Activated CD8-positive, alpha-beta memory T cell treated with anti-CD3 and anti-CD28 coated beads, Interleukin-2, amount 50 U/mL, for 24 hours (primary cell): ENCODE measurements around the gene MCM3AP.

ENCODE experiments used
- DNase-seq: peaks from one replicate; pipeline ENCODE4 v3.0.0-alpha.2; 2020; ENCODE audit errors: extremely low read depth

The MCM3AP gene

DNA sequence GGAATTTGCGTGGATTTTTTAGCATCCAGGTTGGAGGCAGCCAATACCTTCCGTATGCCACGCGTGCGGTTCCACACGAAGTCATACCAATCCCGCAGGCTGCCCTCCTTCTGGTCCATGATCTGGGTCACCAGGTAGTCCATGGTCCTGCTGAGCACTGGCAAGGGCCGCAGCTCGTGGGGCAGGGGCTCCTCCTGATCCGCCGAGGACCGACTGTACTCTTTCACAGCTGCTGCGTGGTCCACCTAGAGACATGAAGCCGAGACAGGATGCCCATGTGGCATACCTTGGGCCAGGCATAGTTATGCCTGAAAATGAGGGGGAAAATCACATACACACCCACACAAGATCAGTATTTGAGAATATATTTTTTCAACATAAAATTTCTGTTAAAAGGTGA lies 12.1 kb downstream of the MCM3AP start:
- DNase-seq = no peak

DNA sequence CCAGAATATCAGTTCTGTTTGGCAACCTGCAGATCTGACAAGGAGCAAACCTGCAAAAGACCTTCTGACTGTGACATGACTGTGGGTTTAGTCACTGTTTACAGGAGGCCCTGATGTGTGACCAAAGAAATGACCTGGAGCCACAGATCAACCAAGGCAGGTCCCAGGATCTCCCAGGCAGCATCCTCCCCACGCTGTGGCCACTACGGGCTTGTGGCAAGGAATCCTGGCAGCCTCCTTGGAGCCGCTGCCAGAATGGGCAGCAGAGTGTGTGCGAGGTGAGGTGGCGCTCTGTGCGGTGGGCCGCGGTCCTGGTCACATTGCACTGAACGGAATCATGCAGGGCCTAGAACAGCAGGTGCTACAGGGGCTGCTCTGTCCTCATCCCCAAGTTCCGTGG lies 15.9 kb downstream of the MCM3AP start:
- no peak for DNase-seq

GRCh38 chr21:46268371-46268770 lies 17.0 kb downstream of the MCM3AP start:
- no peak for DNase-seq

DNA sequence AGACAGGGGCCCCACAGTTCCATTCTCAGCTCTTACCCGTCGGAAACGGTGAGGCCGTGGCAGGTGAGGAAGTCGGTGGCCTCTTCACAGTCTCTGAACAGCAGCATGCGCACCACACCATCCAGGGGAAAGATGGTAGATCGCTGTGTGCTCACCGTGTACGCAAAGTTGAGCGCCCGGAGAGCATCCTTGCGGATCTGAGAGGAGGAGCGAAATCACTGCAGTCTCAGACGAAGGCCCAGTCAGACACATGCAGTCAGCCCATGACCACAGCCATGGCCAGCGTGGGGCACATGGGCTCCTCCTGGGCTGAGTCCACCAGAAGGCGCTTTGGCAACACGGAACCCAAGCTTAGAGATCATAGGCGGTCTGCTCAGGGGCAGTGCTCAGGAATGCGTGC lies 18.5 kb downstream of the MCM3AP start:
- DNase-seq = no peak

DNA sequence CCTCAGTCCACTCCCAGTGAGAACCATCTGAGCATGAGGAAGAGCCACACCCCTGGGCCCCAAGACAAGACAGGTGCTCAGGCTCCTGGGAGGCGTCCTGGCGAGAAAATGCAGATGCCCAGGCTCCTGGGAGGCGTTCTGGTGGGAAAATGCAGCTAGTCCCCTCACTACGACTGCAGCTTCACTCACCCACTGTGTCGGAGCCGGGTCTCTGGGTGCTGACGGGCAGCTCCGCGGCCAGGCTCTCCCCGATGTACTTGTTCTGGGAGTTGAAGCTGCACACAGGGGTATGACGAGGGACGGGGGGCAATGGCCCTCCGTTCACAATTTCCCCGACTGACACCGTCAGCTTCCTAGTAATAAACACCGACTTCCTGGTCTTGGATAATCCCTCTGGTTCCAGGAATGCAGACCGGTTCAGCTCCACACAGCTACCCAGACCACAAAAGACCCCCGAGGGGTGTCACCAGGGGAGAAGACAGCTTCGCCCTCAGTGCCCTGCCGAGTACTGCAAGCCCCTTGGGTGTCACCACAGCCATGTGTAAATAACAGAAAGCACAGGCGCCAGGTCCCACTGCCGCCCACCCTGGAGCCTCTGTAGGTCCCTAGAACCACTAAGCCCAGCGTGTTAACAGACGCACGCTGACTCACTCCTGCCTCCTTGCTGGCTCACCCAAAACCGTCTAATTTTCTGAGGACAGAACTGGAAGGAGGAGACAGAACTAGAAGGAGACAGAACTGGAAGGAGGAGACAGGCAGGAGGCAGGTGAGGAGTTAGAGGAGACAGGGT lies 19.5 kb downstream of the MCM3AP start:
- no peak for DNase-seq

DNA sequence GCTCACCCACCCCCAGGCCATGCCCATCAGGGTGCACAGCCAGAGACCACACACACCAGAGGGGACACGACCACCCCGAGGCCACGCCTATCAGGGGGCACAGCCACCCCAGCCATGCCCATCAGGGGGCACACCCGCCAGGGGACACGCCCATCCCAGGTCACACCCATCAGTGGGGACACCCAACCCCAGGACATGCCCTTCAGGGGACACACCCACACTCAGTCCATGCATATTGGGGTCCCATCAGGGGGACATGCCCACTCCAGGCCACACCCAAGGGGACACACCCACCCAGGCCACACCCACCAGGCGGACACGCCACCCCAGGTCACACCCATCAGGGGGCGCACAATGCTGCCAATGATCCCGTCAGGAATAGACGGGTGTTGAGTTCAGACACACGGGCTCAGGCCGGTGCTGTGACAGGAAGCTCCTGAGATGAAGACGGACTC lies 20.7 kb downstream of the MCM3AP start:
- DNase-seq = no peak

GRCh38 chr21:46264046-46264689 lies 21.2 kb downstream of the MCM3AP start:
- no peak for DNase-seq

DNA sequence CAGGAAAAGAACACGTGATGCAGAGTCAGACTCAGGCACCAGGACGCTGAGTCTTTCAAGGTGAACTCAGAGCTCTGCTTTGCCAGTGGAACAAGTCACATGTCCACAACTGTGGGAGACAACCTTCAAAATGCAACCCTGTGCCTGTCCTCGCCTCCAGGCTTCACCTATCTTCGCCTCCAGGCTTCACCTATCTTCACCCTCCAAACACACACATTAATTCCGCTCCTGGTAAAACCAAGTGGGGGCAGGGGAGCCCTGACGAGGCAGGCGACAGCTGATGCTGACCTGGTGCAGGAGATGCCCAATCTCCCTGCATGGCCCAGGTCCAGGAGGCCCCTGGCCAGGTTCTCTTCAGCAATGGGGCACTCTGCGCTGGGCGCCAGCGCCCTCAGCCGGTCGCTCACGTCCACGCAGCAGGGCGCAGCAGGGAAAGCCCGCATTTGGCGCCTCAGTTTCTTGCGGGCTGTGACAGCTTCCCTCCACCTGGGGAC lies 28.9 kb downstream of the MCM3AP start:
- no peak for DNase-seq

- DNase-seq = no peak
Observed at GRCh38 chr21:46255758-46256337, 29.6 kb downstream of the MCM3AP start.

- no peak for DNase-seq
Observed at GRCh38 chr21:46255166-46255565, 30.2 kb downstream of the MCM3AP start.

DNA sequence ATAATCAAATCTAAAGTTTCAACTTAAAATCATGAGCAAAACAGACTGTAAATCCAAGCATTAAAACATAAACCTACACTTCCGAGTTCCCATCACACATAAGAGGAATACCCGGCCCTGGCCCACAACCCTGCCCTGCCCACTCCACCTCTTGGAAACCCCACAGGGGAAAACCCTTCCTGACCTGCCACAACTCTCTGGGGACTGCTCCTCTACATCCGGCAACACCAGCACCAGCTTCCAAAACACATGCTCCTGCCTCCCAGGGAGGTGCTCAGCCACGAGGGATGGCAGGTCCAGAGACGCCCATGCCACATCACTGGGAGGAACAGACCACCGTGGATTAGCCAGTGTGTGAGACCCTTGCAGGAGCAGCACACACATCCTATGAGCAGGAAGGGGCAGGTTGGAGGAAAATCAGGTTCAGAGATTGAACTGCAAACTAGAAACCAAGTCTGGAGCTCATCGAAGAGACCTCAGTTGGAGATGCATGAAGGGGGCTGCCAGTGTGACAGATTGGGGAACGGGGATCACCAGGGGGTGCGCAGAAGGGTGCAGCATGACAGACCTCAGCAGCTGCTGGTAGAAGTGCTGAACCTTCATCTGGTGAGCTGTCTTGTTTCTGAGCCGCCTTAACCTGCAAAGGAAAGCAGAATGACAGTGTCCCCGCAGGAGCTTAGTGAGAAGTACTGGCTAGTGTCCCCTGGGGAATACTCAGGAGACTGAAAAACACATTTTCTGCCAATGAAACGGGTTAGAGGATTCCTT lies 31.0 kb downstream of the MCM3AP start:
- DNase-seq = no peak

GRCh38 chr21:46253610-46254124 lies 31.7 kb downstream of the MCM3AP start:
- DNase-seq = peak; percentile 27

GRCh38 chr21:46252840-46253239 lies 32.6 kb downstream of the MCM3AP start:
- no peak for DNase-seq

- no peak for DNase-seq
Observed at GRCh38 chr21:46250146-46250725, 35.2 kb downstream of the MCM3AP start.

DNA sequence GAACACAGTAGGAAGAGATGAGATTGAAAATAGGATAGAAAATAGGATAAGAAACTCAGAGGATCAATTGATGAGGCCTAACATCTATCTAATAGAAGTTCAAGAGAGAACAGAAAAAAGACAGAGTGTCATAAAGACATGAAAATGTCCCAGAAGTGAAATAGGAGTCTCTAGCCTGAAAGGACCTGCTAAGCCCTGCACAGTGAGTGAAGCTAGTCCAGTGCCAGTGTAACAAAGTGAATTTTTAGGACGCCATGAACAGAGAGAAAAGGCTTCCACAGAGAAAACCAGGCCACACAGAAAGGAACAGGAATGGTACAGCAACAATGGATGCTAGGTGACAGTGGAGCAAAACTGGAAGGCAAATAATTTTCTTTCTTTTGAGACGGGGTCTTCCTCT lies 36.6 kb downstream of the MCM3AP start:
- DNase-seq = no peak

GRCh38 chr21:46248422-46248782 lies 37.0 kb downstream of the MCM3AP start:
- no peak for DNase-seq

DNA sequence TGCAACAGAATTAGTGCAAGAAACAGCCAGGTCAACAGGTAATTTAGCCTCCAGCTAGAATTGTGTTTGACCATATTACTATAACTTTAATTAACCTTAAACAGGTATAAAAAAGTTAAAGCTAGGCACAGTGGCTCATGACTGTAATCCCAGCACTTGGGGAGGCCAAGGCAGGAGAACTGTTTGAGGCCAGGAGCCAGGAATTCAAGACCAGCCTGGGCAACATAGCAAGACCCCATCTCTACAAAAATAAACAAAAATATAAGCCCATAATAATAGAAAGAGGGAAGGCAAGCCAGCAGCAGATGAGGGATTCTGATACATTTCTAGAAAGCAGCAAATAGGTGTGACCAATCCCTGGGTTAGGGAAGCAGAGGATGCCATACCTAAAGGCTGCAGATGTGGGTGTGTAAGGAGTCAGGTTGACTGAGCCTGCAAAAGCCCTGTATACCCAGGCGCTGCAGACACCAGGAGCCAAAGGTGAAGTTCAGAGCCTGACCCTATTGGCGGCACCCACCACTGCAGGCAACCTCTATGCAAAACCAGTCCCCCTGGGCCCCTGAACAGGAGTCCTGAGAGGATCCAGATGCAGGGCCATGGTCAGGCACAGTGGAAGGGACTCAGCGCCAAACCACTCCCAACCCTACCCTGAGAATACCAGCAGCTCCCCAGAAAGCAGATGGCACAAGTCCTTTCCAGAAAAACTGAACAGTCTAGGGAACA lies 37.6 kb downstream of the MCM3AP start:
- no peak for DNase-seq

GRCh38 chr21:46246345-46246744 lies 39.1 kb downstream of the MCM3AP start:
- DNase-seq = no peak

- no peak for DNase-seq
Observed at GRCh38 chr21:46245213-46245915, 40.0 kb downstream of the MCM3AP start.

DNA sequence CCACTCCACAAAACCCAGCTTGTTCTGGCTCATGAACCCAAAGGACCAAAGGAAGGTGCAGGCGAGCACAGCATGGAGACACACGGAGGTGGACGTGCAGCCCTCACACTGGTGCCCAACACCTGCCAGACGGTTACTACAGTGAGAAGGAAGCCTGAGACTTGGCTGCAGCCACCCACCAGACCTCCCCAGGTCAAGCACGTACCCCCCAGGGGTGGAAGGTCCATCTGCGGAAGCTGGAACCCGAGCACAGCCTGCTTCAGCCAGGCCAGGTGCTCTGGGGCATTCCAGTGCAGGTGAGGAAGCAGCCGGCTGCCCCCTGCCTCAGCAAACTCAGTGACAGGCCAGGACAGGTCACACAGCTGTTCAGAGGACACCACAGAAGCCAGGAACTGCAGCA lies 40.8 kb downstream of the MCM3AP start:
- no peak for DNase-seq
